ENCODE measurements around the gene SCAMP4. TPM values are rescaled to one million over a fixed set of nuclear protein-coding genes. Genes with fewer than 3 reads are reported as not detected.

SCAMP4 gene
- total and polyA plus RNA-seq, 2 of the 13 experiments (the other 11 are each of a cell fraction or from before 2014, with no cell fraction given): 10.7 to 13.7 TPM

DNA sequence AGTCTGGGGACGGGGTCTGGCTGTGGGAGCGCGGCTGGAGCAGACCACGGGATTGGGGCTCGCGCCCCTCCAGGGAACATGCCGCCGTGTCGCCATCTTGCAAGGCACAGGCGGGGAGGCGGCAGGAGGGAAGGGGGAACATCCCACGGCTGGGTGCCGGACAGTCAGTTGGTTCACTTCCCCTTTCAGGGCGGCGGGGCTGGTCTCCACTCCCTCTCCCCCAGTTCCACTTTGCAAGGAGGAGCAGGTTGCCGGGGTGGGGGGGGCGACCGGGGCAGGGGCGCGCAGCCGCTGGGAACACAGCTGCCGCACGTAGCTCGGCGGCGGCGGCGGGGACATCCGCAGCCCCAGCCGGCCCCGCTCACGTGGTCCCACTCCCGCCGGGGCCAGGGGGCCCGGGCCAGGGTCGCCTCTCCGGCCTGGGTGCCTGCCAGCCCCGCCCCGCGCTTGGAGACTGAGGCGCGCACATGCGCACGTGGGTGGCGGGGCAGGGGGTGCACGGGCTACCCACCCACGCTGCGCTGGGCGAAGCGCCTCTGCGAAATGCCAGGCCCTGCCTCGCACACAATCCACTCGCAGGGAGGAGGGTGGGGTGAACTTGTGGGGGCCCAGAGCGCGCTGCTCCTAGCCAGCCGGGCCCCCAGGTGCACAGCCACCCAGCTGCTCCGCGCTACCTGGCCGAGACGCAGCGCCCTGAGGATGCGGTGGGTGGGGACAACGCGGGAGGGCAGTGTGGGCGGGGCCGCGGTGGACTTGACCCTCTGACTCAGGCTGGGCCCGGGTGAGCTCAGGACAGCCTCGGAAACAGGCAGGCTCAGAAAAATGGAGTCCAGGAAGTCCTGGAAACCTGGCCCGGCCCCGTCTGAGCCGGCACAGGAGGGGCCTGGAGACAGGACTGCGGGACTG lies 48.2 kb upstream of the SCAMP4 start (continued):
- TF ChIP-seq, protein P1, sequence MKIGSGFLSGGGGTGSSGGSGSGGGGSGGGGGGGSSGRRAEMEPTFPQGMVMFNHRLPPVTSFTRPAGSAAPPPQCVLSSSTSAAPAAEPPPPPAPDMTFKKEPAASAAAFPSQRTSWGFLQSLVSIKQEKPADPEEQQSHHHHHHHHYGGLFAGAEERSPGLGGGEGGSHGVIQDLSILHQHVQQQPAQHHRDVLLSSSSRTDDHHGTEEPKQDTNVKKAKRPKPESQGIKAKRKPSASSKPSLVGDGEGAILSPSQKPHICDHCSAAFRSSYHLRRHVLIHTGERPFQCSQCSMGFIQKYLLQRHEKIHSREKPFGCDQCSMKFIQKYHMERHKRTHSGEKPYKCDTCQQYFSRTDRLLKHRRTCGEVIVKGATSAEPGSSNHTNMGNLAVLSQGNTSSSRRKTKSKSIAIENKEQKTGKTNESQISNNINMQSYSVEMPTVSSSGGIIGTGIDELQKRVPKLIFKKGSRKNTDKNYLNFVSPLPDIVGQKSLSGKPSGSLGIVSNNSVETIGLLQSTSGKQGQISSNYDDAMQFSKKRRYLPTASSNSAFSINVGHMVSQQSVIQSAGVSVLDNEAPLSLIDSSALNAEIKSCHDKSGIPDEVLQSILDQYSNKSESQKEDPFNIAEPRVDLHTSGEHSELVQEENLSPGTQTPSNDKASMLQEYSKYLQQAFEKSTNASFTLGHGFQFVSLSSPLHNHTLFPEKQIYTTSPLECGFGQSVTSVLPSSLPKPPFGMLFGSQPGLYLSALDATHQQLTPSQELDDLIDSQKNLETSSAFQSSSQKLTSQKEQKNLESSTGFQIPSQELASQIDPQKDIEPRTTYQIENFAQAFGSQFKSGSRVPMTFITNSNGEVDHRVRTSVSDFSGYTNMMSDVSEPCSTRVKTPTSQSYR (CRISPR knock-in tag; IDR thresholded peaks at IDR 0.05; ENCODE audit: borderline replicate concordance): no peak
- TF ChIP-seq, protein P2, sequence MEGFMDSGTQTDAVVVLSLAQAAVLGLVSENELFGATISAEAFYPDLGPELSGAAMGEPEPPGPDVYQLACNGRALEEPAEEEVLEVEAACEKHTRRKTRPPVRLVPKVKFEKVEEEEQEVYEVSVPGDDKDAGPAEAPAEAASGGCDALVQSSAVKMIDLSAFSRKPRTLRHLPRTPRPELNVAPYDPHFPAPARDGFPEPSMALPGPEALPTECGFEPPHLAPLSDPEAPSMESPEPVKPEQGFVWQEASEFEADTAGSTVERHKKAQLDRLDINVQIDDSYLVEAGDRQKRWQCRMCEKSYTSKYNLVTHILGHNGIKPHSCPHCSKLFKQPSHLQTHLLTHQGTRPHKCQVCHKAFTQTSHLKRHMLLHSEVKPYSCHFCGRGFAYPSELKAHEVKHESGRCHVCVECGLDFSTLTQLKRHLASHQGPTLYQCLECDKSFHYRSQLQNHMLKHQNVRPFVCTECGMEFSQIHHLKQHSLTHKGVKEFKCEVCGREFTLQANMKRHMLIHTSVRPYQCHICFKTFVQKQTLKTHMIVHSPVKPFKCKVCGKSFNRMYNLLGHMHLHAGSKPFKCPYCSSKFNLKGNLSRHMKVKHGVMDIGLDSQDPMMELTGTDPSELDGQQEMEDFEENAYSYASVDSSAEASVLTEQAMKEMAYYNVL (CRISPR knock-in tag; IDR thresholded peaks at IDR 0.05; ENCODE audit: borderline replicate concordance): no peak
- peak; percentile 51; the same call in 1 of the 2 replicates for TF ChIP-seq NCOR1 (IDR thresholded peaks at IDR 0.05; ENCODE audit: borderline replicate concordance, low read length)
- TF ChIP-seq SYNCRIP (IDR thresholded peaks at IDR 0.05; ENCODE audit: insufficient read depth, low read depth, low read length): no peak
- TF ChIP-seq SIN3B (IDR thresholded peaks at IDR 0.05; ENCODE audit: low read length): no peak
- TF ChIP-seq ZNF225 (CRISPR knock-in tag; IDR thresholded peaks at IDR 0.05): no peak
- TF ChIP-seq, protein P3, sequence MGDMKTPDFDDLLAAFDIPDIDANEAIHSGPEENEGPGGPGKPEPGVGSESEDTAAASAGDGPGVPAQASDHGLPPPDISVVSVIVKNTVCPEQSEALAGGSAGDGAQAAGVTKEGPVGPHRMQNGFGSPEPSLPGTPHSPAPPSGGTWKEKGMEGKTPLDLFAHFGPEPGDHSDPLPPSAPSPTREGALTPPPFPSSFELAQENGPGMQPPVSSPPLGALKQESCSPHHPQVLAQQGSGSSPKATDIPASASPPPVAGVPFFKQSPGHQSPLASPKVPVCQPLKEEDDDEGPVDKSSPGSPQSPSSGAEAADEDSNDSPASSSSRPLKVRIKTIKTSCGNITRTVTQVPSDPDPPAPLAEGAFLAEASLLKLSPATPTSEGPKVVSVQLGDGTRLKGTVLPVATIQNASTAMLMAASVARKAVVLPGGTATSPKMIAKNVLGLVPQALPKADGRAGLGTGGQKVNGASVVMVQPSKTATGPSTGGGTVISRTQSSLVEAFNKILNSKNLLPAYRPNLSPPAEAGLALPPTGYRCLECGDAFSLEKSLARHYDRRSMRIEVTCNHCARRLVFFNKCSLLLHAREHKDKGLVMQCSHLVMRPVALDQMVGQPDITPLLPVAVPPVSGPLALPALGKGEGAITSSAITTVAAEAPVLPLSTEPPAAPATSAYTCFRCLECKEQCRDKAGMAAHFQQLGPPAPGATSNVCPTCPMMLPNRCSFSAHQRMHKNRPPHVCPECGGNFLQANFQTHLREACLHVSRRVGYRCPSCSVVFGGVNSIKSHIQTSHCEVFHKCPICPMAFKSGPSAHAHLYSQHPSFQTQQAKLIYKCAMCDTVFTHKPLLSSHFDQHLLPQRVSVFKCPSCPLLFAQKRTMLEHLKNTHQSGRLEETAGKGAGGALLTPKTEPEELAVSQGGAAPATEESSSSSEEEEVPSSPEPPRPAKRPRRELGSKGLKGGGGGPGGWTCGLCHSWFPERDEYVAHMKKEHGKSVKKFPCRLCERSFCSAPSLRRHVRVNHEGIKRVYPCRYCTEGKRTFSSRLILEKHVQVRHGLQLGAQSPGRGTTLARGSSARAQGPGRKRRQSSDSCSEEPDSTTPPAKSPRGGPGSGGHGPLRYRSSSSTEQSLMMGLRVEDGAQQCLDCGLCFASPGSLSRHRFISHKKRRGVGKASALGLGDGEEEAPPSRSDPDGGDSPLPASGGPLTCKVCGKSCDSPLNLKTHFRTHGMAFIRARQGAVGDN (CRISPR knock-in tag; IDR thresholded peaks at IDR 0.05): peak; percentile 67

All from HepG2 (cell line).